ENCODE measurements around the gene ARHGEF39. TPM values are rescaled to one million over a fixed set of nuclear protein-coding genes. Genes with fewer than 3 reads are reported as not detected.
"Not testable (repeated sequence)": the region's sequence is repeated elsewhere in the genome, so short reads cannot be mapped to it uniquely, and the experiment has no call there.

Gene ARHGEF39
- total RNA-seq, 1 experiment from 2014 or later: 8.9 TPM

- DNase-seq (ENCODE audit: low read depth): no peak
These were observed 11.4 kb downstream of the ARHGEF39 start for GRCh38 chr9:35653611-35654010.

GRCh38 chr9:35652829-35653209 is 12.2 kb downstream of the ARHGEF39 start:
- DNase-seq (ENCODE audit: low read depth): no peak

- DNase-seq (ENCODE audit: low read depth): peak; percentile 36
These were observed 12.8 kb downstream of the ARHGEF39 start for GRCh38 chr9:35651956-35652828.

- no peak for DNase-seq (ENCODE audit: low read depth)
These were observed 14.4 kb downstream of the ARHGEF39 start, which contains the start of gene SIT1 for GRCh38 chr9:35650341-35651158. TSS of gene SIT1 (minus strand) at chr9:35650931. CDS start at chr9:35650853, 78 bp downstream.

- DNase-seq (ENCODE audit: low read depth): no peak
These were observed 15.3 kb downstream of the ARHGEF39 start for GRCh38 chr9:35649431-35650340.

- DNase-seq (ENCODE audit: low read depth): peak; percentile 84
These were observed 18.3 kb downstream of the ARHGEF39 start for GRCh38 chr9:35646533-35647265.

- no peak for DNase-seq (ENCODE audit: low read depth)
These were observed 18.9 kb downstream of the ARHGEF39 start for GRCh38 chr9:35646153-35646532.

- not testable (repeated sequence) for DNase-seq (ENCODE audit: low read depth)
These were observed 19.3 kb downstream of the ARHGEF39 start for GRCh38 chr9:35645736-35646135.

GRCh38 chr9:35643046-35643445 is 21.9 kb downstream of the ARHGEF39 start:
- no peak for DNase-seq (ENCODE audit: low read depth)

- not testable (repeated sequence) for DNase-seq (ENCODE audit: low read depth)
These were observed 23.5 kb downstream of the ARHGEF39 start for GRCh38 chr9:35641478-35641877.

- not testable (repeated sequence) for DNase-seq (ENCODE audit: low read depth)
These were observed 24.6 kb downstream of the ARHGEF39 start for GRCh38 chr9:35640431-35640830.

GRCh38 chr9:35639631-35640030 is 25.4 kb downstream of the ARHGEF39 start:
- no peak for DNase-seq (ENCODE audit: low read depth)

- not testable (repeated sequence) for DNase-seq (ENCODE audit: low read depth)
These were observed 25.8 kb downstream of the ARHGEF39 start for GRCh38 chr9:35639225-35639624.

GRCh38 chr9:35638751-35639150 is 26.2 kb downstream of the ARHGEF39 start:
- not testable (repeated sequence) for DNase-seq (ENCODE audit: low read depth)

- DNase-seq (ENCODE audit: low read depth): not testable (repeated sequence)
These were observed 27.5 kb downstream of the ARHGEF39 start for GRCh38 chr9:35637427-35637955.

- DNase-seq (ENCODE audit: low read depth): not testable (repeated sequence)
These were observed 28.1 kb downstream of the ARHGEF39 start for GRCh38 chr9:35636877-35637246.

GRCh38 chr9:35636135-35636876 is 28.7 kb downstream of the ARHGEF39 start:
- DNase-seq (ENCODE audit: low read depth): no peak

GRCh38 chr9:35635730-35636129 is 29.3 kb downstream of the ARHGEF39 start:
- no peak for DNase-seq (ENCODE audit: low read depth)

GRCh38 chr9:35629597-35629996 is 35.4 kb downstream of the ARHGEF39 start:
- DNase-seq (ENCODE audit: low read depth): no peak

Data from HT1080 (cell line).